Measurements from ENCODE around the gene CALM3. TPM values are rescaled to one million over a fixed set of nuclear protein-coding genes. Genes with fewer than 3 reads are reported as not detected.

The CALM3 gene
- total RNA-seq, 3 donors from 2014 or later, result 241 to 325 (median 252) TPM

- H3K4me1 ChIP-seq (ENCODE audit: low read depth), result no peaks in the 10 kb centered on the region
- TF ChIP-seq, protein P1, sequence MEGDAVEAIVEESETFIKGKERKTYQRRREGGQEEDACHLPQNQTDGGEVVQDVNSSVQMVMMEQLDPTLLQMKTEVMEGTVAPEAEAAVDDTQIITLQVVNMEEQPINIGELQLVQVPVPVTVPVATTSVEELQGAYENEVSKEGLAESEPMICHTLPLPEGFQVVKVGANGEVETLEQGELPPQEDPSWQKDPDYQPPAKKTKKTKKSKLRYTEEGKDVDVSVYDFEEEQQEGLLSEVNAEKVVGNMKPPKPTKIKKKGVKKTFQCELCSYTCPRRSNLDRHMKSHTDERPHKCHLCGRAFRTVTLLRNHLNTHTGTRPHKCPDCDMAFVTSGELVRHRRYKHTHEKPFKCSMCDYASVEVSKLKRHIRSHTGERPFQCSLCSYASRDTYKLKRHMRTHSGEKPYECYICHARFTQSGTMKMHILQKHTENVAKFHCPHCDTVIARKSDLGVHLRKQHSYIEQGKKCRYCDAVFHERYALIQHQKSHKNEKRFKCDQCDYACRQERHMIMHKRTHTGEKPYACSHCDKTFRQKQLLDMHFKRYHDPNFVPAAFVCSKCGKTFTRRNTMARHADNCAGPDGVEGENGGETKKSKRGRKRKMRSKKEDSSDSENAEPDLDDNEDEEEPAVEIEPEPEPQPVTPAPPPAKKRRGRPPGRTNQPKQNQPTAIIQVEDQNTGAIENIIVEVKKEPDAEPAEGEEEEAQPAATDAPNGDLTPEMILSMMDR (IDR thresholded peaks at IDR 0.05), result no peak
- no peak overlapping the region for H3K4me3 ChIP-seq
- no peaks in the 10 kb centered on the region for H3K9me3 ChIP-seq
- ATAC-seq (no peak), DNase-seq (no peak)
- intact Hi-C loops (cut with DNase I, micrococcal nuclease), result no loop called here
- no peaks in the 10 kb centered on the region for H3K36me3 ChIP-seq (ENCODE audit: low read depth)
Measured at GRCh38 chr19:46646402-46646801, 45.3 kb downstream of the CALM3 start.

DNA sequence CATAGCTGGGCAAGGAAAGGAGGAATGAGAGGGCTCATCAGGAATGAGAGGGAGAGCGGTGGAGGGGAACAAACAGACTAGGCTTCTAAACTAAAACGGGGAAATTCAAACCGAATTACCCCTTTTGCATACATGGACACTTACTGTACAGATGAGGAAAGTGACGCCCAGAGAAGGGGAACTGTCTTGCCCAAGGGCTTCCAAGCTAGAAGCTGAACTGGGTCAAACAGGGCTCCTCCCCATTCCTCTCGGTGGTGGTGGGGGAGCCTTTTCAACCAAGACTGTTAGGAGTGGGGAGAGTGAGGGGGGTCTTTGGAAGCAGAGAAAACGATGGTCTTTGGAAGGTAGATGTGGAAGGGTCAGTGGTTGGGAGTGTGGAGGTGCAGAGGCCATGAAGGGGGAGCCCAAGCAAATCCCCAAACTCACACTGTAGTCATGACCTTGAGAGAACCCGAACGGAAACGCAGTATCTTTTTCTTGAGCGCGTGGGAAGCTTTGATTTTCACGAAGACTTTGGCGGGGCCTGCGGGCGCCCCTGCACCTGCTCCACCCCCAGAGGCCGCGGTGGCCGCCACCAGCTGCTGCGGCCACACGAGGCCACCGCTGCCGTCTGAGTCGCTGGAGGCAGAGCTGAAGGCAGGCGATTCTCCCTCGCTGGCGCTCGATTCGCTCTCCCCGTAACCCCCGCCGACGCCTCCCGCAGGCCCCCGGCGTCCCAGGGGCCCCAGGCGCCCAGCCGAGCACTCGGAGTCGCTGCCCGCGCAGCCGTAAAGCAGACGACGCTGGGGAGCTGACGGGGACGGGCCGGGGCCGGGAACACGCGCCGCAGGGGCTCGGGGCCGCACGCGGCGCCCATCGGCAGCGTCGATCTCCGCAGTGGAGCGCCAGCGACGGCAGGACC is 47.2 kb downstream of the CALM3 start:
- ATAC-seq (no peak), DNase-seq (no peak)
- Histone ChIP-seq H3K4me3 (no peak overlapping the region), H3K4me1 (ENCODE audit: low read depth) (no peaks in the 10 kb centered on the region), H3K36me3 (ENCODE audit: low read depth) (no peaks in the 10 kb centered on the region), H3K9me3 (no peaks in the 10 kb centered on the region)
- TF ChIP-seq, protein P1 (IDR thresholded peaks at IDR 0.05), result no peak
- intact Hi-C loops (cut with DNase I, micrococcal nuclease), result no loop called here

GRCh38 chr19:46648961-46649960 is 48.1 kb downstream of the CALM3 start:
- intact Hi-C loops (cut with DNase I, micrococcal nuclease), result no loop called here
- DNase-seq, result no peak
- no peak for ATAC-seq
- Histone ChIP-seq H3K4me3 (no peak overlapping the region), H3K9me3 (no peaks in the 10 kb centered on the region), H3K36me3 (ENCODE audit: low read depth) (no peaks in the 10 kb centered on the region), H3K4me1 (ENCODE audit: low read depth) (no peaks in the 10 kb centered on the region)
- TF ChIP-seq, protein P1 (IDR thresholded peaks at IDR 0.05), result no peak

DNA sequence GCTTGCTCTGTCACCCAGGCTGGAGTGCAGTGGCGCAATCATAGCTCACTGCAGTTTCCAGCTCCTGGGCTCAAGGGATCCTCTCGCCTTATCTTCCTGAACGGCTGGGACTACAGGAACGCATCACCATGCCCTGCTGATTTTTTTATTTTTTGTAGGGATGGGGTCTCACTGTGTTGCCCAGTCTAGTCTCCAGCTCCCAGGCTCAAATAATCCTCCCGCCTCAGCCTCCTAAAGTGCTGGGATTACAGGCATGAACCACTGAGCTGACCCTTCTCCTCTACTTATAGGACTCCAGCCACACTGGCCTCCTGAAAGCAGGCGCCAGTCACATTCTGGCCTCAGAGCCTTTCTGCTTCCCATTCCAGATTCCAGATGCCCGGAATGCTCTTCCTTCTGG is 49.3 kb downstream of the CALM3 start:
- TF ChIP-seq, protein P1 (IDR thresholded peaks at IDR 0.05), result no peak
- no peak for ATAC-seq

GRCh38 chr19:46654621-46655152 is 53.6 kb downstream of the CALM3 start:
- no peak for ATAC-seq
- Histone ChIP-seq H3K36me3 (ENCODE audit: low read depth) (no peaks in the 10 kb centered on the region), H3K9me3 (no peaks in the 10 kb centered on the region), H3K4me3 (no peak overlapping the region), H3K4me1 (ENCODE audit: low read depth) (no peaks in the 10 kb centered on the region)
- intact Hi-C loops (cut with DNase I, micrococcal nuclease), result no loop called here
- DNase-seq, result no peak
- TF ChIP-seq, protein P1 (IDR thresholded peaks at IDR 0.05), result no peak

More for the DNA sequence above, 49.3 kb downstream of the CALM3 start:
- intact Hi-C loops (cut with DNase I, micrococcal nuclease), result no loop called here
- DNase-seq, result no peak
- Histone ChIP-seq H3K9me3 (no peaks in the 10 kb centered on the region), H3K4me3 (no peak overlapping the region), H3K4me1 (ENCODE audit: low read depth) (no peaks in the 10 kb centered on the region), H3K36me3 (ENCODE audit: low read depth) (no peaks in the 10 kb centered on the region)

Data from mucosa of descending colon (tissue), 3 donors.